ENCODE data around the gene FCER1G.

DNA sequence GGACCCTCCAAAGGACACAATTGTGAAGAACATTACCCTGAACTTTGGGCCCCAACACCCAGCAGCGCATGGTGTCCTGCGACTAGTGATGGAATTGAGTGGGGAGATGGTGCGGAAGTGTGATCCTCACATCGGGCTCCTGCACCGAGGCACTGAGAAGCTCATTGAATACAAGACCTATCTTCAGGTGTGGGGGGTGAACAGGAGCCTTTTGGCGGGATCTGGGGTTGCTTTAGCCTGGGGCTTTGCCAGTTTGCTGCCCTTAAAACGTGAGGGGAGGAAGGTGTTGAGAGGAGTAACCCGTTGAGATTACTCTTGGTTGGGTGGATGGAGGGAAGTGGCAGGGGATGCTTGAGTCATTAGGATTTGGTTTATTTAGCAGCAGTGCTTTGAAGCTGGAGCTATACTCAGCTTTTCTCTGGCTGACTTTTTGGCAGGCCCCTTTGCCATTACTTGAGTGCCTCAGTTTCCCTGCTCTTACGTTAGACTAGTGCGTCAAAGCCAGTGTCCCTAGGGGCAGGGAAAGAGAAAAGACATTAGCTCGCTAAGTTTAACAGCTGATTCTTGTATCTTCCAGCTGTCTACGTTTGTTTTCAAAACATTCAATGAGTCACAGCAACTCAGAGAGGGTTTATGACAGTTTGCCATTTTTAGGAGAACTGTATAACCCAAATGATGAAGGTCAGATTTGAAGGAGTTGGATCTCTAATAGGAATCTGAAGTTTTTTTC is 8.5 kb upstream of the FCER1G start:
- TF ChIP-seq, protein P1, sequence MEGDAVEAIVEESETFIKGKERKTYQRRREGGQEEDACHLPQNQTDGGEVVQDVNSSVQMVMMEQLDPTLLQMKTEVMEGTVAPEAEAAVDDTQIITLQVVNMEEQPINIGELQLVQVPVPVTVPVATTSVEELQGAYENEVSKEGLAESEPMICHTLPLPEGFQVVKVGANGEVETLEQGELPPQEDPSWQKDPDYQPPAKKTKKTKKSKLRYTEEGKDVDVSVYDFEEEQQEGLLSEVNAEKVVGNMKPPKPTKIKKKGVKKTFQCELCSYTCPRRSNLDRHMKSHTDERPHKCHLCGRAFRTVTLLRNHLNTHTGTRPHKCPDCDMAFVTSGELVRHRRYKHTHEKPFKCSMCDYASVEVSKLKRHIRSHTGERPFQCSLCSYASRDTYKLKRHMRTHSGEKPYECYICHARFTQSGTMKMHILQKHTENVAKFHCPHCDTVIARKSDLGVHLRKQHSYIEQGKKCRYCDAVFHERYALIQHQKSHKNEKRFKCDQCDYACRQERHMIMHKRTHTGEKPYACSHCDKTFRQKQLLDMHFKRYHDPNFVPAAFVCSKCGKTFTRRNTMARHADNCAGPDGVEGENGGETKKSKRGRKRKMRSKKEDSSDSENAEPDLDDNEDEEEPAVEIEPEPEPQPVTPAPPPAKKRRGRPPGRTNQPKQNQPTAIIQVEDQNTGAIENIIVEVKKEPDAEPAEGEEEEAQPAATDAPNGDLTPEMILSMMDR (IDR thresholded peaks at IDR 0.05; ENCODE audit: poor library complexity), result no peak
- no peak for TF ChIP-seq EZH2 (IDR thresholded peaks at IDR 0.05; ENCODE audit: borderline replicate concordance)
- no peak for TF ChIP-seq EZH2phosphoT487 (IDR thresholded peaks at IDR 0.05; ENCODE audit: low read depth, severe bottlenecking, unreplicated experiment)

Measured in hepatocyte (in vitro differentiated cells).